IPS-18c (cell line): ENCODE data around the gene NFIC.
A peak's percentile ranks its signal among the peaks of the same experiment; 100 is the strongest.

Experiments used
- H3K4me3 ChIP-seq: 2 replicates; pipeline ENCODE4 v1.7.0; 2013; ENCODE audit warnings: low read depth, mild to moderate bottlenecking, low read length, moderate library complexity; ENCODE audit not compliant: insufficient read depth
- H3K9me3 ChIP-seq: one replicate; pipeline ENCODE4 v1.6.1; 2013; ENCODE audit warnings: mild to moderate bottlenecking, low read length, moderate library complexity; ENCODE audit not compliant: control insufficient read depth, insufficient read depth

NFIC gene

GRCh38 chr19:3478409-3479176, 112.2 kb downstream of the NFIC start:
- Histone ChIP-seq H3K9me3 (no peaks in the 10 kb centered on the region), H3K4me3 (peak overlapping the region; percentile 46; the same call in 1 of the 2 replicates)

GRCh38 chr19:3479177-3479833, 112.9 kb downstream of the NFIC start:
- H3K4me3 ChIP-seq, result peak overlapping the region; percentile 46; the same call in 1 of the 2 replicates
- no peaks in the 10 kb centered on the region for H3K9me3 ChIP-seq

GRCh38 chr19:3479834-3480215, 113.4 kb downstream of the NFIC start:
- no peak overlapping the region; the same call in 1 of the 2 replicates for H3K4me3 ChIP-seq

GRCh38 chr19:3480383-3481091, 114.2 kb downstream of the NFIC start, which contains the start of gene SMIM24:
TSS of gene SMIM24 (minus strand) at chr19:3480525. CDS start at chr19:3480463, 62 bp downstream.
- H3K9me3 ChIP-seq, result no peaks in the 10 kb centered on the region
- H3K4me3 ChIP-seq, result no peak within 1 kb of the TSS; the same call in 1 of the 2 replicates

More at GRCh38 chr19:3479834-3480215, 113.4 kb downstream of the NFIC start:
- no peaks in the 10 kb centered on the region for H3K9me3 ChIP-seq

GRCh38 chr19:3481241-3482090, 115.1 kb downstream of the NFIC start:
- H3K4me3 ChIP-seq, result no peak overlapping the region

GRCh38 chr19:3482507-3483225, 116.3 kb downstream of the NFIC start:
- H3K4me3 ChIP-seq, result no peak overlapping the region
- H3K9me3 ChIP-seq, result no peaks in the 10 kb centered on the region

More at GRCh38 chr19:3481241-3482090, 115.1 kb downstream of the NFIC start:
- H3K9me3 ChIP-seq, result no peaks in the 10 kb centered on the region

GRCh38 chr19:3483226-3483628, 116.8 kb downstream of the NFIC start, which contains the start of gene SMIM44:
TSS of gene SMIM44 (minus strand) at chr19:3483441. CDS start at chr19:3483403, 38 bp downstream.
- Histone ChIP-seq H3K4me3 (no peak within 1 kb of the TSS), H3K9me3 (no peaks in the 10 kb centered on the region)

- no peaks in the 10 kb centered on the region for H3K9me3 ChIP-seq
Observed at GRCh38 chr19:3491396-3492119, 125.2 kb downstream of the NFIC start.

GRCh38 chr19:3492131-3492839, 125.9 kb downstream of the NFIC start:
- Histone ChIP-seq H3K9me3 (no peaks in the 10 kb centered on the region), H3K4me3 (no peak overlapping the region)

More at GRCh38 chr19:3491396-3492119, 125.2 kb downstream of the NFIC start:
- H3K4me3 ChIP-seq, result no peak overlapping the region

GRCh38 chr19:3492919-3493318, 126.5 kb downstream of the NFIC start:
- Histone ChIP-seq H3K9me3 (no peaks in the 10 kb centered on the region), H3K4me3 (no peak overlapping the region)

GRCh38 chr19:3493651-3494050, 127.3 kb downstream of the NFIC start:
- Histone ChIP-seq H3K9me3 (no peaks in the 10 kb centered on the region), H3K4me3 (no peak overlapping the region)

GRCh38 chr19:3494051-3494450, 127.7 kb downstream of the NFIC start:
- Histone ChIP-seq H3K4me3 (no peak overlapping the region), H3K9me3 (no peaks in the 10 kb centered on the region)

GRCh38 chr19:3494559-3494958, 128.2 kb downstream of the NFIC start:
- no peaks in the 10 kb centered on the region for H3K9me3 ChIP-seq
- no peak overlapping the region for H3K4me3 ChIP-seq

GRCh38 chr19:3496392-3497273, 130.2 kb downstream of the NFIC start:
- Histone ChIP-seq H3K4me3 (no peak overlapping the region), H3K9me3 (no peaks in the 10 kb centered on the region)
